HL-60 (cell line): Measurements from ENCODE around the gene CDH6.

ENCODE experiments used
- GABPA ChIP-seq: IDR thresholded peaks from 2 replicates; pipeline ENCODE4 v1.6.1; 2012; ENCODE audit warnings: low read depth
- POLR2AphosphoS5 ChIP-seq: IDR thresholded peaks from 2 replicates; pipeline ENCODE4 v1.6.1; 2012; ENCODE audit warnings: low read depth
- TF ChIP-seq, protein P1 (sequence below): IDR thresholded peaks from one replicate; pipeline ENCODE4 v1.5.1; 2011; ENCODE audit warnings: low read length, control low read depth, inconsistent platforms; ENCODE audit not compliant: insufficient read depth
- TF ChIP-seq, protein P2 (sequence below): IDR thresholded peaks from 2 replicates; pipeline ENCODE4 v1.6.1; 2012; ENCODE audit warnings: low read depth; ENCODE audit not compliant: insufficient replicate concordance

DNA sequence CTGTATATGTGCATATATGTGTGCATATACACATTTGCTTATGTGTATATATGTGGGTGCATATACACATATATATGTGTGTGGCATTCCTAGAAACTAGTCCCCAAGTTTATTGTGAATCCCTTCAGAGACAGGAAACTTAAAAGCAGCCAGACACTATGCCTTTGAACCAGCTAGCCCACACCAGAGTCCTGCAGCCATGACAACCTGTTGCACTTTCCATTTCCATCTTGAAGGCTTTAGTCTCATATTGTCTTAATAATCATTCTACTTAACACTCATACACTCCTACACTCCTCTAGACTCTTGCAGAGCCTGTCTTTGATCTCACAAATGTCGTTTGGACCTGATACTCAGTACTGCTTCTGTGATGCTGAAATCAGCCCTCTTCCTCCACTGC, 34.8 kb upstream of the CDH6 start:
- TF ChIP-seq, protein P1, sequence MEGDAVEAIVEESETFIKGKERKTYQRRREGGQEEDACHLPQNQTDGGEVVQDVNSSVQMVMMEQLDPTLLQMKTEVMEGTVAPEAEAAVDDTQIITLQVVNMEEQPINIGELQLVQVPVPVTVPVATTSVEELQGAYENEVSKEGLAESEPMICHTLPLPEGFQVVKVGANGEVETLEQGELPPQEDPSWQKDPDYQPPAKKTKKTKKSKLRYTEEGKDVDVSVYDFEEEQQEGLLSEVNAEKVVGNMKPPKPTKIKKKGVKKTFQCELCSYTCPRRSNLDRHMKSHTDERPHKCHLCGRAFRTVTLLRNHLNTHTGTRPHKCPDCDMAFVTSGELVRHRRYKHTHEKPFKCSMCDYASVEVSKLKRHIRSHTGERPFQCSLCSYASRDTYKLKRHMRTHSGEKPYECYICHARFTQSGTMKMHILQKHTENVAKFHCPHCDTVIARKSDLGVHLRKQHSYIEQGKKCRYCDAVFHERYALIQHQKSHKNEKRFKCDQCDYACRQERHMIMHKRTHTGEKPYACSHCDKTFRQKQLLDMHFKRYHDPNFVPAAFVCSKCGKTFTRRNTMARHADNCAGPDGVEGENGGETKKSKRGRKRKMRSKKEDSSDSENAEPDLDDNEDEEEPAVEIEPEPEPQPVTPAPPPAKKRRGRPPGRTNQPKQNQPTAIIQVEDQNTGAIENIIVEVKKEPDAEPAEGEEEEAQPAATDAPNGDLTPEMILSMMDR: no peak
- TF ChIP-seq, protein P2, sequence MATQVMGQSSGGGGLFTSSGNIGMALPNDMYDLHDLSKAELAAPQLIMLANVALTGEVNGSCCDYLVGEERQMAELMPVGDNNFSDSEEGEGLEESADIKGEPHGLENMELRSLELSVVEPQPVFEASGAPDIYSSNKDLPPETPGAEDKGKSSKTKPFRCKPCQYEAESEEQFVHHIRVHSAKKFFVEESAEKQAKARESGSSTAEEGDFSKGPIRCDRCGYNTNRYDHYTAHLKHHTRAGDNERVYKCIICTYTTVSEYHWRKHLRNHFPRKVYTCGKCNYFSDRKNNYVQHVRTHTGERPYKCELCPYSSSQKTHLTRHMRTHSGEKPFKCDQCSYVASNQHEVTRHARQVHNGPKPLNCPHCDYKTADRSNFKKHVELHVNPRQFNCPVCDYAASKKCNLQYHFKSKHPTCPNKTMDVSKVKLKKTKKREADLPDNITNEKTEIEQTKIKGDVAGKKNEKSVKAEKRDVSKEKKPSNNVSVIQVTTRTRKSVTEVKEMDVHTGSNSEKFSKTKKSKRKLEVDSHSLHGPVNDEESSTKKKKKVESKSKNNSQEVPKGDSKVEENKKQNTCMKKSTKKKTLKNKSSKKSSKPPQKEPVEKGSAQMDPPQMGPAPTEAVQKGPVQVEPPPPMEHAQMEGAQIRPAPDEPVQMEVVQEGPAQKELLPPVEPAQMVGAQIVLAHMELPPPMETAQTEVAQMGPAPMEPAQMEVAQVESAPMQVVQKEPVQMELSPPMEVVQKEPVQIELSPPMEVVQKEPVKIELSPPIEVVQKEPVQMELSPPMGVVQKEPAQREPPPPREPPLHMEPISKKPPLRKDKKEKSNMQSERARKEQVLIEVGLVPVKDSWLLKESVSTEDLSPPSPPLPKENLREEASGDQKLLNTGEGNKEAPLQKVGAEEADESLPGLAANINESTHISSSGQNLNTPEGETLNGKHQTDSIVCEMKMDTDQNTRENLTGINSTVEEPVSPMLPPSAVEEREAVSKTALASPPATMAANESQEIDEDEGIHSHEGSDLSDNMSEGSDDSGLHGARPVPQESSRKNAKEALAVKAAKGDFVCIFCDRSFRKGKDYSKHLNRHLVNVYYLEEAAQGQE: no peak
- TF ChIP-seq GABPA (no peak), POLR2AphosphoS5 (no peak)
